K562 (cell line): ENCODE data around the gene CLCNKB.

ENCODE experiments used
- GATAD2A ChIP-seq: fragments of 450-650 bp; IDR thresholded peaks from 2 replicates; pipeline ENCODE4 v1.6.1; 2017
- MEIS2 ChIP-seq: fragments of 450-650 bp; IDR thresholded peaks from 2 replicates; pipeline ENCODE4 v1.6.1; 2014; ENCODE audit warnings: mild to moderate bottlenecking; ENCODE audit not compliant: partially characterized antibody
- NR1H2 ChIP-seq: sonication (generic); formaldehyde crosslinking; IDR thresholded peaks from 2 replicates; pipeline ENCODE4 v1.4.0; 2020; ENCODE audit warnings: mild to moderate bottlenecking, missing genetic modification reagents
- PPARD ChIP-seq: fragments of 250-450 bp; sonication (Bioruptor Pico); IDR thresholded peaks from 2 replicates; pipeline ENCODE4 v1.8.0; 2022; ENCODE audit warnings: inconsistent platforms, mild to moderate bottlenecking, moderate library complexity
- TF ChIP-seq, protein P1 (sequence below): fragments of 150-350 bp; conservative IDR thresholded peaks from 2 replicates; pipeline ENCODE4 v1.6.1; 2014; ENCODE audit warnings: low read length

DNA sequence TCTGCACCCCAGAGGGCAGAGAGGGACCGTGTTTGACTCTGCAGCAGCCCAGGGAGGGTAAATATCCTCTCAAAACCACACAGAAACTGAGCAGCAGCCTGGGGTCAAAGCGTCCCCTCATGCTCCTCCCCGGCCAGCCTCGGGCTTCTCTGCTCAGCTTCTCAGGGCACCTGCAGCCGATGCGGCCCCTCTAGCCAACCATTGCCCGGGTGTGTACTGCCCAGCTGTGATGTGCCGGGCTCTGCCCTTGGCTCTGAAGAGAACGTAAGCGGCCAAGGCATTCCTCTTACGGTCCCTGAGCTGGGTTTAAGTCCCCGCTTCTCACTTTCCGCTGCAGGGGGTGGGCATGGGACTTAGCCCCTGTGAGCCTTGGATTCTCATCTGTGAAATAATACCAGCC lies 24.4 kb downstream of the CLCNKB start:
- TF ChIP-seq MEIS2 (no peak), PPARD (CRISPR knock-in tag) (no peak), GATAD2A (no peak), NR1H2 (CRISPR knock-in tag) (no peak)
- TF ChIP-seq, protein P1, sequence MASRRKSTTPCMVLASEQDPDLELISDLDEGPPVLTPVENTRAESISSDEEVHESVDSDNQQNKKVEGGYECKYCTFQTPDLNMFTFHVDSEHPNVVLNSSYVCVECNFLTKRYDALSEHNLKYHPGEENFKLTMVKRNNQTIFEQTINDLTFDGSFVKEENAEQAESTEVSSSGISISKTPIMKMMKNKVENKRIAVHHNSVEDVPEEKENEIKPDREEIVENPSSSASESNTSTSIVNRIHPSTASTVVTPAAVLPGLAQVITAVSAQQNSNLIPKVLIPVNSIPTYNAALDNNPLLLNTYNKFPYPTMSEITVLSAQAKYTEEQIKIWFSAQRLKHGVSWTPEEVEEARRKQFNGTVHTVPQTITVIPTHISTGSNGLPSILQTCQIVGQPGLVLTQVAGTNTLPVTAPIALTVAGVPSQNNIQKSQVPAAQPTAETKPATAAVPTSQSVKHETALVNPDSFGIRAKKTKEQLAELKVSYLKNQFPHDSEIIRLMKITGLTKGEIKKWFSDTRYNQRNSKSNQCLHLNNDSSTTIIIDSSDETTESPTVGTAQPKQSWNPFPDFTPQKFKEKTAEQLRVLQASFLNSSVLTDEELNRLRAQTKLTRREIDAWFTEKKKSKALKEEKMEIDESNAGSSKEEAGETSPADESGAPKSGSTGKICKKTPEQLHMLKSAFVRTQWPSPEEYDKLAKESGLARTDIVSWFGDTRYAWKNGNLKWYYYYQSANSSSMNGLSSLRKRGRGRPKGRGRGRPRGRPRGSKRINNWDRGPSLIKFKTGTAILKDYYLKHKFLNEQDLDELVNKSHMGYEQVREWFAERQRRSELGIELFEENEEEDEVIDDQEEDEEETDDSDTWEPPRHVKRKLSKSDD = no peak
